Calu3 (cell line): ENCODE results near the gene CTSK. TPM values are rescaled to one million over a fixed set of nuclear protein-coding genes. Genes with fewer than 3 reads are reported as not detected.
"Not testable (repeated sequence)": the region's sequence is repeated elsewhere in the genome, so short reads cannot be mapped to it uniquely, and the experiment has no call there.

ENCODE experiments used
- BruUV-seq: library from RNA; stranded (reverse); fragments of 400-500 nt; replicated peaks from 2 replicates; lab custom pipeline; 2021; lab: Mats Ljungman, UMichigan
- CTCF ChIA-PET: fragments of 300-600 bp; sonication (Branson Sonifier 250); formaldehyde crosslinking; loops from one replicate; lab custom pipeline; 2022; ENCODE audit warnings: antibody characterized with exemption; lab: Charles Lee
- DNase-seq: peaks from one replicate; pipeline ENCODE4 v3.0.0; 2022
- H3K27ac Mint-ChIP-seq: one replicate; pipeline ENCODE4 v1.8.0; 2022; ENCODE audit warnings: mixed read lengths; ENCODE audit not compliant: unreplicated experiment
- H3K27me3 Mint-ChIP-seq: one replicate; pipeline ENCODE4 v1.8.0; 2022; ENCODE audit warnings: mixed read lengths; ENCODE audit not compliant: unreplicated experiment
- H3K36me3 Mint-ChIP-seq: one replicate; pipeline ENCODE4 v1.8.0; 2022; ENCODE audit warnings: mild to moderate bottlenecking, moderate library complexity, mixed read lengths; ENCODE audit not compliant: insufficient read depth, unreplicated experiment
- H3K4me1 Mint-ChIP-seq: one replicate; pipeline ENCODE4 v1.8.0; 2022; ENCODE audit warnings: mild to moderate bottlenecking, low read depth, mixed read lengths; ENCODE audit not compliant: unreplicated experiment
- H3K4me3 Mint-ChIP-seq: one replicate; pipeline ENCODE4 v1.8.0; 2022; ENCODE audit warnings: mild to moderate bottlenecking, low read depth, moderate library complexity, mixed read lengths; ENCODE audit not compliant: unreplicated experiment
- H3K9me3 Mint-ChIP-seq: one replicate; pipeline ENCODE4 v1.8.0; 2022; ENCODE audit warnings: low read depth, mixed read lengths; ENCODE audit not compliant: unreplicated experiment
- intact Hi-C: fragments of 100-400 bp; cut with micrococcal nuclease; formaldehyde crosslinking; loops from one replicate; pipeline ENCODE4 v1.10.0; 2022; ENCODE audit not compliant: unreplicated experiment
- total RNA-seq: library from RNA; stranded (reverse); gene quantifications from 2 replicates; pipeline ENCODE4 v1.2.3, GENCODE V29; 2022
- TF ChIP-seq, protein P1 (sequence below): fragments of 200-600 bp; IDR thresholded peaks from one replicate; pipeline ENCODE4 v1.8.0; 2022; ENCODE audit warnings: antibody characterized with exemption; ENCODE audit not compliant: unreplicated experiment

CTSK gene
- total RNA-seq, 1 experiment from 2014 or later, result 5.5 TPM

DNA sequence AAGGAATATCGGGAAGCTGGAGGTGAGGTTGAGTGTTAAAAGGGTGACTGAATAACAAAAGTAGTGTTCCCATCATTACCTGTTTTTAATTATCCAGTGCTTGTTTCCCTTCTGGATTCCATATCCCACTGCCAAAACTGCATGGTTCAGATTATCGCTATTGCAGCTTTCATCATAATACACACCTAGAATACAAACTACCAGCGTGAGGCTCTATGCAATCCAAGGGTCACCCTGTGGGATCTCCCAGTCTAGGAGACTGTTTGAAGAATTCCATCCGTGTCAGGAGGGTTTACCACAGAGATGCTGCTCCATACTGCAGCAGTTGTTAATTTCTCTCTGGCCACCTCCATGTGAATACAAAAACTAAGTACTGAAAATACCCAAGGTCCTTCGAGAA, 9.0 kb downstream of the CTSK start:
- Mint-ChIP-seq H3K9me3 (no peaks in the 10 kb centered on the region), H3K27ac (no peak overlapping the region), H3K27me3 (no peaks in the 10 kb centered on the region), H3K4me3 (no peak overlapping the region), H3K36me3 (no peaks in the 10 kb centered on the region), H3K4me1 (no peaks in the 10 kb centered on the region)
- DNase-seq, result no peak
- CTCF ChIA-PET, result no interaction called here
- TF ChIP-seq, protein P1, sequence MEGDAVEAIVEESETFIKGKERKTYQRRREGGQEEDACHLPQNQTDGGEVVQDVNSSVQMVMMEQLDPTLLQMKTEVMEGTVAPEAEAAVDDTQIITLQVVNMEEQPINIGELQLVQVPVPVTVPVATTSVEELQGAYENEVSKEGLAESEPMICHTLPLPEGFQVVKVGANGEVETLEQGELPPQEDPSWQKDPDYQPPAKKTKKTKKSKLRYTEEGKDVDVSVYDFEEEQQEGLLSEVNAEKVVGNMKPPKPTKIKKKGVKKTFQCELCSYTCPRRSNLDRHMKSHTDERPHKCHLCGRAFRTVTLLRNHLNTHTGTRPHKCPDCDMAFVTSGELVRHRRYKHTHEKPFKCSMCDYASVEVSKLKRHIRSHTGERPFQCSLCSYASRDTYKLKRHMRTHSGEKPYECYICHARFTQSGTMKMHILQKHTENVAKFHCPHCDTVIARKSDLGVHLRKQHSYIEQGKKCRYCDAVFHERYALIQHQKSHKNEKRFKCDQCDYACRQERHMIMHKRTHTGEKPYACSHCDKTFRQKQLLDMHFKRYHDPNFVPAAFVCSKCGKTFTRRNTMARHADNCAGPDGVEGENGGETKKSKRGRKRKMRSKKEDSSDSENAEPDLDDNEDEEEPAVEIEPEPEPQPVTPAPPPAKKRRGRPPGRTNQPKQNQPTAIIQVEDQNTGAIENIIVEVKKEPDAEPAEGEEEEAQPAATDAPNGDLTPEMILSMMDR, result no peak
- BruUV-seq, result no TSS peak
- intact Hi-C loops, result no loop called here

DNA sequence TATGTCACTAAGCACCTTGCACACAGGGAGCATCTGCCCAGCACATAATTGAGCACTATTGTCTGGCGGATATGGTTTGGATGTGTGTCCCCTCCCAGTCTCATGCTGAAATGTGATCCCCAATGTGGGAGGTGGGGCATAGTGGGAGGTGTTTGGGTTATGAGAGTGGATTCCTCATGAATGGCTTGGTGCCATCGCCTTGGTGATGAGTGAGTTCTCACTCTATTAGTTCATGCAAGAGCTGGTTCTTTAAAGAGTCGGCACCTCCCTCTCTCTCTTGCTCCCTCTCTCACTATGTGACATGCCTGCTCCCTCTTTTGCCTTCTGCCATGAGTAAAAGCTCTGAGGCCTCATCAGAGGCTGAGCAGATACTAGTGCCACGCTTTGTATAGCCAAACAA, 9.5 kb downstream of the CTSK start:
- Mint-ChIP-seq H3K36me3 (no peaks in the 10 kb centered on the region), H3K4me3 (no peak overlapping the region), H3K27me3 (no peaks in the 10 kb centered on the region), H3K4me1 (no peaks in the 10 kb centered on the region), H3K27ac (no peak overlapping the region), H3K9me3 (no peaks in the 10 kb centered on the region)
- TF ChIP-seq, protein P1, result no peak
- no peak for DNase-seq
- CTCF ChIA-PET, result no interaction called here
- BruUV-seq, result no TSS peak
- intact Hi-C loops, result no loop called here

DNA sequence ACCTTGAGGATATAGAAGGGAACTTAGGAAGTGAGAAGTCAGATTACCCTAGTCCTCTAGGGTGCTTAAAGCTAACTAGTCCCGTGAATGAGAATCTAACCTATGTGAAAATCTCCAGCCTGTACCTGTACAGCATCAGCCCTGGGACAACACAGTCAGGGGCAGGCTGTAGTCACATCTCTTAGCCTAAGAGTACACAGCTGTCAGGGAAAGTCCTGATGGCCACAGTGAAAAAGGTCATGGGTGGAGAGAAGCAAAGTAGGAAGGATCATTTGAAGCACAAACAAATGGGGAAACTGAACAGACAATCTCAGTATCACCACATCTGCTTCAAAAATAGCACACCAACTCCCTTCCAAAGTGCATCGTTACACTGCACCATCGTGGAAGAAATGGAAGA, 11.7 kb downstream of the CTSK start:
- no peaks in the 10 kb centered on the region for H3K9me3 Mint-ChIP-seq
- H3K4me3 Mint-ChIP-seq, result no peak overlapping the region
- no TSS peak for BruUV-seq
- CTCF ChIA-PET, result no interaction called here
- no peaks in the 10 kb centered on the region for H3K27me3 Mint-ChIP-seq
- H3K4me1 Mint-ChIP-seq, result no peaks in the 10 kb centered on the region
- TF ChIP-seq, protein P1, result no peak
- no peak for DNase-seq
- H3K36me3 Mint-ChIP-seq, result no peaks in the 10 kb centered on the region
- intact Hi-C loops, result no loop called here
- H3K27ac Mint-ChIP-seq, result no peak overlapping the region

DNA sequence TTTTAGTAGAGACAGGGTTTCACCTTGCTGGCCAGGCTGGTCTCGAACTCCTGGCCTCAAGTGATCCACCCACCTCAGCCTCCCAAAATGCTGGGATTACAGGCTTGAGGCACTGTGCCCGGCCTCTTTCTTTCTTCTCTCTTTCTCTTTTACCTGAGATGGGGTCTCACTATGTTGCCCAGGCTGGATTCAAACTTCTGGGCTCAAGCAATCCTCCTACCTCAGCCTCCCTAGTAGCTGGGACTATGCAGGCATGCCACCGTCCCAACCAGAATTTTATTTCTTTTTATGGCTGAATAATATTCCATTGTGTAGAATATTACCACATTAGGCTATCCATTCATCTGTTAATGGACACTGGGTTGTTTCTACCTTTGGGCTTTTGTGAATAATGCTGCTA, 14.3 kb downstream of the CTSK start:
- H3K9me3 Mint-ChIP-seq, intact Hi-C loops, H3K4me1 Mint-ChIP-seq, H3K27ac Mint-ChIP-seq, H3K36me3 Mint-ChIP-seq, CTCF ChIA-PET, H3K4me3 Mint-ChIP-seq, H3K27me3 Mint-ChIP-seq, BruUV-seq, DNase-seq: not testable (repeated sequence)

DNA sequence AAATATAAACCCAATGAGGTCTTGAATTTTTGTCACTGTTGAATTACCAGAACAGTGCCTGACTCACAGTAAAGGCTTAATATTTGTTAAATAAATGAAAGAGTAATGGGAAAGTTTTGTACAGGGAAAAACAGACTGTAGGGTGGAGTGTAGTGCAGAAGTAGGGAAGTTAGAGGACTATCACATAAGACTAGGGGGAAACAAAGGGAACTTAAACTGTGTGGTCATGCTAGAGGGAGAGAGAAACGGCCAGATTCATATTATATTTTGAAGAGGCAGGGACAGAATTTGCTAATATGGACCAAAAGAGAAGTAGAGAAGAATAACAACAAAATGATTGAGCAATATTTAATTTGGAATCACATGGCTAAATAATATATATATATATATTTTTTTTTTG, 14.8 kb downstream of the CTSK start:
- peaks cover 9% of the 10 kb centered on the region for H3K4me1 Mint-ChIP-seq
- CTCF ChIA-PET, result no interaction called here
- no peak overlapping the region for H3K27ac Mint-ChIP-seq
- TF ChIP-seq, protein P1, result no peak
- no peaks in the 10 kb centered on the region for H3K36me3 Mint-ChIP-seq
- H3K27me3 Mint-ChIP-seq, result no peaks in the 10 kb centered on the region
- no TSS peak for BruUV-seq
- no peaks in the 10 kb centered on the region for H3K9me3 Mint-ChIP-seq
- H3K4me3 Mint-ChIP-seq, result no peak overlapping the region
- DNase-seq, result no peak
- intact Hi-C loops, result no loop called here
